ENCODE measurements around the gene PRKCA.
"Not testable (repeated sequence)": the region's sequence is repeated elsewhere in the genome, so short reads cannot be mapped to it uniquely, and the experiment has no call there.

PRKCA gene

GRCh38 chr17:66399441-66399840 is 97.0 kb downstream of the PRKCA start:
- ATAC-seq = no peak
- TF ChIP-seq PPARA (CRISPR knock-in tag; IDR thresholded peaks at IDR 0.05; ENCODE audit: borderline replicate concordance) = no peak
- no peak for TF ChIP-seq TOX (CRISPR knock-in tag; IDR thresholded peaks at IDR 0.05; ENCODE audit: borderline replicate concordance)
- no peak for TF ChIP-seq TSHZ2 (CRISPR knock-in tag; IDR thresholded peaks at IDR 0.05)
- no peak for TF ChIP-seq POU6F1 (CRISPR knock-in tag; IDR thresholded peaks at IDR 0.05; ENCODE audit: borderline replicate concordance, low read depth)
- TF ChIP-seq ZNF565 (CRISPR knock-in tag; conservative IDR thresholded peaks at IDR 0.05; ENCODE audit: low read depth) = no peak
- no peak for TF ChIP-seq ZC3H10 (CRISPR knock-in tag; IDR thresholded peaks at IDR 0.05)
- no peak for TF ChIP-seq ZNF8 (CRISPR knock-in tag; IDR thresholded peaks at IDR 0.05)
- TF ChIP-seq BACH2 (CRISPR knock-in tag; IDR thresholded peaks at IDR 0.05; ENCODE audit: borderline replicate concordance) = no peak
- TF ChIP-seq SNAI2 (CRISPR knock-in tag; IDR thresholded peaks at IDR 0.05) = no peak
- TF ChIP-seq ZNF70 (CRISPR knock-in tag; IDR thresholded peaks at IDR 0.05) = no peak
- no peak for TF ChIP-seq CSRNP3 (CRISPR knock-in tag; IDR thresholded peaks at IDR 0.05)
- no peak for TF ChIP-seq OSR1 (CRISPR knock-in tag; IDR thresholded peaks at IDR 0.05)
- no peak for TF ChIP-seq ARNTL (CRISPR knock-in tag; IDR thresholded peaks at IDR 0.05; ENCODE audit: borderline replicate concordance, low read depth)
- no peak for TF ChIP-seq RARB (CRISPR knock-in tag; IDR thresholded peaks at IDR 0.05)
- no peak for TF ChIP-seq ISL1 (CRISPR knock-in tag; IDR thresholded peaks at IDR 0.05)
- no peak for TF ChIP-seq TCF4 (CRISPR knock-in tag; IDR thresholded peaks at IDR 0.05; ENCODE audit: borderline replicate concordance)

- ATAC-seq = not testable (repeated sequence)
Measured at GRCh38 chr17:66400041-66400688, 97.8 kb downstream of the PRKCA start.

GRCh38 chr17:66400698-66401097 is 98.3 kb downstream of the PRKCA start:
- TF ChIP-seq SNAI2 (CRISPR knock-in tag; IDR thresholded peaks at IDR 0.05) = no peak
- no peak for TF ChIP-seq ARNTL (CRISPR knock-in tag; IDR thresholded peaks at IDR 0.05; ENCODE audit: borderline replicate concordance, low read depth)
- TF ChIP-seq ZC3H10 (CRISPR knock-in tag; IDR thresholded peaks at IDR 0.05) = no peak
- TF ChIP-seq TCF4 (CRISPR knock-in tag; IDR thresholded peaks at IDR 0.05; ENCODE audit: borderline replicate concordance) = no peak
- ATAC-seq = no peak

- no peak for ATAC-seq
- no peak for TF ChIP-seq OSR1 (CRISPR knock-in tag; IDR thresholded peaks at IDR 0.05)
- TF ChIP-seq TSHZ2 (CRISPR knock-in tag; IDR thresholded peaks at IDR 0.05) = no peak
- no peak for TF ChIP-seq CSDC2 (CRISPR knock-in tag; IDR thresholded peaks at IDR 0.05)
Measured at GRCh38 chr17:66401364-66401763, 99.0 kb downstream of the PRKCA start.
